HG03442 (cell line): ENCODE results near the gene CXorf51B.
"Not testable (repeated sequence)": the region's sequence is repeated elsewhere in the genome, so short reads cannot be mapped to it uniquely, and the experiment has no call there.

Source experiments
- ATAC-seq: cut with Tn5 transposase; IDR thresholded peaks from one replicate; pipeline ENCODE4 v1.9.1; 2021; ENCODE audit warnings: mild to moderate bottlenecking, moderate library complexity; ENCODE audit not compliant: unreplicated experiment

The CXorf51B gene

GRCh38 chrX:146809471-146809870, at the start of gene CXorf51B:
TSS of gene CXorf51B (plus strand) at chrX:146809771. CDS start at chrX:146809792, 21 bp downstream.
- ATAC-seq = not testable (repeated sequence)

- not testable (repeated sequence) for ATAC-seq
Observed at GRCh38 chrX:146814644-146815043, 5.1 kb downstream of the CXorf51B start, which contains the start of gene CXorf51A. TSS of gene CXorf51A (minus strand) at chrX:146814744. CDS start at chrX:146814723, 21 bp downstream.

- no peak for ATAC-seq
Observed at GRCh38 chrX:146831994-146832393, 22.4 kb downstream of the CXorf51B start.

- ATAC-seq = no peak
Observed at GRCh38 chrX:146854281-146854680, 44.7 kb downstream of the CXorf51B start.
